ES-I3 (cell line): Measurements from ENCODE around the gene LY6G5C.

ENCODE experiments used
- H3K36me3 ChIP-seq: 2 replicates; pipeline ENCODE4 v1.6.1; 2013; ENCODE audit warnings: mild to moderate bottlenecking, low read length, control low read depth, moderate library complexity; ENCODE audit not compliant: insufficient read depth
- H3K4me1 ChIP-seq: 2 replicates; pipeline ENCODE4 v1.6.1; 2013; ENCODE audit warnings: mild to moderate bottlenecking, control low read depth, low read length; ENCODE audit not compliant: insufficient read depth
- H3K9ac ChIP-seq: 2 replicates; pipeline ENCODE4 v1.6.1; 2013; ENCODE audit warnings: low read depth, mild to moderate bottlenecking, low read length, moderate library complexity
- H3K9me3 ChIP-seq: 2 replicates; pipeline ENCODE4 v1.6.1; 2013; ENCODE audit warnings: mild to moderate bottlenecking, low read length, moderate library complexity; ENCODE audit not compliant: control insufficient read depth, insufficient read depth

The LY6G5C gene

GRCh38 chr6:31707701-31708100, 26.8 kb upstream of the LY6G5C start:
- no peaks in the 10 kb centered on the region for H3K36me3 ChIP-seq
- no peak overlapping the region for H3K9ac ChIP-seq
- H3K4me1 ChIP-seq = peaks cover 3% of the 10 kb centered on the region; the same call in 1 of the 2 replicates
- H3K9me3 ChIP-seq = no peaks in the 10 kb centered on the region

GRCh38 chr6:31706599-31706998, 25.7 kb upstream of the LY6G5C start, which contains the start of gene LY6G6F:
TSS of gene LY6G6F (plus strand) at chr6:31706866. CDS start at chr6:31706907, 41 bp downstream.
- H3K36me3 ChIP-seq = no peaks in the 10 kb centered on the region
- H3K9ac ChIP-seq = no peak within 1 kb of the TSS
- no peaks in the 10 kb centered on the region for H3K9me3 ChIP-seq
- peaks cover 9% of the 10 kb centered on the region for H3K4me1 ChIP-seq

- Histone ChIP-seq H3K4me1 (peaks cover 11% of the 10 kb centered on the region), H3K36me3 (no peaks in the 10 kb centered on the region), H3K9me3 (no peaks in the 10 kb centered on the region)
These were observed 25.1 kb upstream of the LY6G5C start for GRCh38 chr6:31705931-31706330.

GRCh38 chr6:31702819-31703716, 22.2 kb upstream of the LY6G5C start, which contains the start of gene ABHD16A:
TSS of gene ABHD16A (minus strand) at chr6:31703324. CDS start at chr6:31703281, 43 bp downstream.
- H3K9me3 ChIP-seq = no peaks in the 10 kb centered on the region
- 0 out of 2 replicates have a peak, but pooled peaks cover 3% of the 10 kb centered on the region for H3K36me3 ChIP-seq
- H3K9ac ChIP-seq = peak within 1 kb of the TSS; percentile 69
- H3K4me1 ChIP-seq = peaks cover 7% of the 10 kb centered on the region; the same call in 1 of the 2 replicates

More at GRCh38 chr6:31705931-31706330, 25.1 kb upstream of the LY6G5C start:
- no peak overlapping the region for H3K9ac ChIP-seq

- H3K9me3 ChIP-seq = no peaks in the 10 kb centered on the region
- peaks cover 7% of the 10 kb centered on the region; the same call in 1 of the 2 replicates for H3K4me1 ChIP-seq
- H3K36me3 ChIP-seq = 0 out of 2 replicates have a peak, but pooled peaks cover 3% of the 10 kb centered on the region
- H3K9ac ChIP-seq = peak overlapping the region; percentile 69
These were observed 21.5 kb upstream of the LY6G5C start for GRCh38 chr6:31702405-31702818.

- 0 out of 2 replicates have a peak, but pooled peaks cover 3% of the 10 kb centered on the region for H3K36me3 ChIP-seq
- H3K9ac ChIP-seq = peak overlapping the region; percentile 69
- peaks cover 7% of the 10 kb centered on the region; the same call in 1 of the 2 replicates for H3K4me1 ChIP-seq
- no peaks in the 10 kb centered on the region for H3K9me3 ChIP-seq
These were observed 21.0 kb upstream of the LY6G5C start for GRCh38 chr6:31701666-31702404.

- Histone ChIP-seq H3K9ac (no peak overlapping the region), H3K4me1 (peaks cover 7% of the 10 kb centered on the region; the same call in 1 of the 2 replicates), H3K9me3 (no peaks in the 10 kb centered on the region), H3K36me3 (0 out of 2 replicates have a peak, but pooled peaks cover 3% of the 10 kb centered on the region)
These were observed 20.0 kb upstream of the LY6G5C start for GRCh38 chr6:31700740-31701401.

GRCh38 chr6:31697555-31697954, 16.7 kb upstream of the LY6G5C start:
- peaks cover 3% of the 10 kb centered on the region; the same call in 1 of the 2 replicates for H3K36me3 ChIP-seq
- peaks cover 7% of the 10 kb centered on the region; the same call in 1 of the 2 replicates for H3K4me1 ChIP-seq
- H3K9ac ChIP-seq = no peak overlapping the region
- H3K9me3 ChIP-seq = no peaks in the 10 kb centered on the region

GRCh38 chr6:31693535-31693934, 12.7 kb upstream of the LY6G5C start:
- peaks cover 6% of the 10 kb centered on the region; the same call in 1 of the 2 replicates for H3K4me1 ChIP-seq
- H3K36me3 ChIP-seq = peaks cover 8% of the 10 kb centered on the region
- H3K9ac ChIP-seq = no peak overlapping the region
- H3K9me3 ChIP-seq = no peaks in the 10 kb centered on the region

GRCh38 chr6:31692886-31693285, 12.0 kb upstream of the LY6G5C start:
- Histone ChIP-seq H3K9me3 (no peaks in the 10 kb centered on the region), H3K36me3 (peaks cover 13% of the 10 kb centered on the region), H3K9ac (no peak overlapping the region), H3K4me1 (peaks cover 6% of the 10 kb centered on the region; the same call in 1 of the 2 replicates)

- no peak overlapping the region for H3K9ac ChIP-seq
- peaks cover 6% of the 10 kb centered on the region; the same call in 1 of the 2 replicates for H3K4me1 ChIP-seq
- peaks cover 15% of the 10 kb centered on the region for H3K36me3 ChIP-seq
- no peaks in the 10 kb centered on the region for H3K9me3 ChIP-seq
These were observed 11.5 kb upstream of the LY6G5C start for GRCh38 chr6:31692353-31692752.

GRCh38 chr6:31691564-31692108, 10.8 kb upstream of the LY6G5C start:
- Histone ChIP-seq H3K9me3 (no peaks in the 10 kb centered on the region), H3K9ac (no peak overlapping the region), H3K36me3 (peaks cover 15% of the 10 kb centered on the region), H3K4me1 (peaks cover 6% of the 10 kb centered on the region; the same call in 1 of the 2 replicates)

GRCh38 chr6:31691078-31691463, 10.2 kb upstream of the LY6G5C start:
- peaks cover 6% of the 10 kb centered on the region; the same call in 1 of the 2 replicates for H3K4me1 ChIP-seq
- peaks cover 15% of the 10 kb centered on the region for H3K36me3 ChIP-seq
- no peak overlapping the region for H3K9ac ChIP-seq
- no peaks in the 10 kb centered on the region for H3K9me3 ChIP-seq
